ENCODE data around the gene CCDC192. TPM values are rescaled to one million over a fixed set of nuclear protein-coding genes. Genes with fewer than 3 reads are reported as not detected.

The CCDC192 gene
- total RNA-seq, 1 donor from 2014 or later: not detected

DNA sequence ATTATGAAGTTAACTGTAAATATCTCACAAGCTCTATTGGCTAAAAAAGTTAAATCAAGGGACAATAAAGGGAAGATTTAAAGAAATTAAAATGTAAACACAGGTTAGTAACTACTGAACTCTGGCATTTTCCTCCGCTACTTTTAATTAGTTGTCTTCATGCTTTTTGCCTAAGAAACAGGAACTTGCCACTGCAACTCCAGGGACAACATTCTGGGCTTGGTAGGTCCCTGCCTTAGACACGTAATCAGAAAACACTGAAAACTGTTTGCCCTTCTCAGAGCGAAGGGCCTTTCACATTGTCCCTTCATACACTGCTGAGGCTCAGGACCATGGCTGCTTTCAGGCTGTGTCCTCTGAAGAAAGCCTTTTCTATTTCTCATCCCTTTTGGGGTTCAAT lies 118.7 kb downstream of the CCDC192 start:
- TF ChIP-seq CTCF (IDR thresholded peaks at IDR 0.05): no peak
- Mint-ChIP-seq H3K4me1 (ENCODE audit: low read depth) (peaks cover 7% of the 10 kb centered on the region), H3K9me3 (ENCODE audit: low read depth) (peaks cover 6% of the 10 kb centered on the region), H3K4me3 (ENCODE audit: unreplicated experiment) (no peak overlapping the region), H3K36me3 (ENCODE audit: low read depth) (no peaks in the 10 kb centered on the region), H3K27ac (ENCODE audit: unreplicated experiment) (no peak overlapping the region), H3K27me3 (ENCODE audit: low read depth) (no peaks in the 10 kb centered on the region)
- DNase-seq (ENCODE audit: low spot score): no peak

GRCh38 chr5:127824126-127824525 lies 120.9 kb downstream of the CCDC192 start:
- no peak overlapping the region for H3K27ac Mint-ChIP-seq (ENCODE audit: unreplicated experiment)
- H3K9me3 Mint-ChIP-seq (ENCODE audit: low read depth): no peaks in the 10 kb centered on the region
- H3K27me3 Mint-ChIP-seq (ENCODE audit: low read depth): no peaks in the 10 kb centered on the region
- H3K36me3 Mint-ChIP-seq (ENCODE audit: low read depth): no peaks in the 10 kb centered on the region
- no peak for TF ChIP-seq CTCF (IDR thresholded peaks at IDR 0.05)
- H3K4me1 Mint-ChIP-seq (ENCODE audit: low read depth): peaks cover 7% of the 10 kb centered on the region
- DNase-seq (ENCODE audit: low spot score): no peak
- H3K4me3 Mint-ChIP-seq (ENCODE audit: unreplicated experiment): no peak overlapping the region

GRCh38 chr5:127826011-127826410 lies 122.8 kb downstream of the CCDC192 start:
- peaks cover 4% of the 10 kb centered on the region for H3K4me1 Mint-ChIP-seq (ENCODE audit: low read depth)
- H3K4me3 Mint-ChIP-seq (ENCODE audit: unreplicated experiment): no peak overlapping the region
- no peak for DNase-seq (ENCODE audit: low spot score)
- H3K36me3 Mint-ChIP-seq (ENCODE audit: low read depth): no peaks in the 10 kb centered on the region
- H3K9me3 Mint-ChIP-seq (ENCODE audit: low read depth): no peaks in the 10 kb centered on the region
- no peak overlapping the region for H3K27ac Mint-ChIP-seq (ENCODE audit: unreplicated experiment)
- no peaks in the 10 kb centered on the region for H3K27me3 Mint-ChIP-seq (ENCODE audit: low read depth)
- no peak for TF ChIP-seq CTCF (IDR thresholded peaks at IDR 0.05)

GRCh38 chr5:127827451-127827850 lies 124.3 kb downstream of the CCDC192 start:
- Mint-ChIP-seq H3K4me1 (ENCODE audit: low read depth) (peaks cover 2% of the 10 kb centered on the region), H3K27ac (ENCODE audit: unreplicated experiment) (no peak overlapping the region), H3K27me3 (ENCODE audit: low read depth) (no peaks in the 10 kb centered on the region), H3K4me3 (ENCODE audit: unreplicated experiment) (no peak overlapping the region), H3K36me3 (ENCODE audit: low read depth) (no peaks in the 10 kb centered on the region), H3K9me3 (ENCODE audit: low read depth) (no peaks in the 10 kb centered on the region)
- DNase-seq (ENCODE audit: low spot score): no peak
- no peak for TF ChIP-seq CTCF (IDR thresholded peaks at IDR 0.05)

GRCh38 chr5:127830157-127830556 lies 127.0 kb downstream of the CCDC192 start:
- Mint-ChIP-seq H3K4me1 (ENCODE audit: low read depth) (no peaks in the 10 kb centered on the region), H3K9me3 (ENCODE audit: low read depth) (no peaks in the 10 kb centered on the region), H3K36me3 (ENCODE audit: low read depth) (no peaks in the 10 kb centered on the region), H3K4me3 (ENCODE audit: unreplicated experiment) (no peak overlapping the region), H3K27me3 (ENCODE audit: low read depth) (no peaks in the 10 kb centered on the region), H3K27ac (ENCODE audit: unreplicated experiment) (no peak overlapping the region)
- TF ChIP-seq CTCF (IDR thresholded peaks at IDR 0.05): no peak
- DNase-seq (ENCODE audit: low spot score): no peak

Measured in chondrocyte (in vitro differentiated cells).